ENCODE results near the gene BMPR1B.

DNA sequence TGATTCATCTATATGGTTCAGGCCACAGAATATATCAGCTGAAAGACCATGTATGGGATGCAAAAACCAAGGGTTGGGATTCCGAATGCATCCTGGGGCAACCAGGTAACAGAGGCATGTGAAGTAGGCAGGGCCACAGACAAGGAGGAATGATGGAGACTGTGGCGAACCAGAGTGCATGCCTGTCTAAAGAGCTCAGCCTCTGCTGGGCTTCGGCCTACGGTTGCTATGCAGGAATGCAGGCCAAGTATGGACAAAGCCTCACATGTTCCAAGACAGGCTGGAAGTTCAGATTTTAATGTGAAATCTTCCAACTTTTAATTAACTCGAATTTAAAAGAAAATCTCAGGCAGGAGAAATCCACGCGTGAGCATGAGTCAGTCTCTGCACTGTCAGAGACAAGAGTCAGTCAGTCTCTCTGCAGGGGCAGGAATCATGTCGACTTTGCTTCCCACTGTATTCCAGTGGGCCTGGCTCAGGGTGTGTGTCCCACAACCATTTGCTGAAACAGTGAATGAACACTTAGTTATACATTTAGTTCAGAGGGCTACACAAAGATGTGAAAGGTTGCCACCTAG is 446.6 kb downstream of the BMPR1B start:
- TF ChIP-seq, protein P1, sequence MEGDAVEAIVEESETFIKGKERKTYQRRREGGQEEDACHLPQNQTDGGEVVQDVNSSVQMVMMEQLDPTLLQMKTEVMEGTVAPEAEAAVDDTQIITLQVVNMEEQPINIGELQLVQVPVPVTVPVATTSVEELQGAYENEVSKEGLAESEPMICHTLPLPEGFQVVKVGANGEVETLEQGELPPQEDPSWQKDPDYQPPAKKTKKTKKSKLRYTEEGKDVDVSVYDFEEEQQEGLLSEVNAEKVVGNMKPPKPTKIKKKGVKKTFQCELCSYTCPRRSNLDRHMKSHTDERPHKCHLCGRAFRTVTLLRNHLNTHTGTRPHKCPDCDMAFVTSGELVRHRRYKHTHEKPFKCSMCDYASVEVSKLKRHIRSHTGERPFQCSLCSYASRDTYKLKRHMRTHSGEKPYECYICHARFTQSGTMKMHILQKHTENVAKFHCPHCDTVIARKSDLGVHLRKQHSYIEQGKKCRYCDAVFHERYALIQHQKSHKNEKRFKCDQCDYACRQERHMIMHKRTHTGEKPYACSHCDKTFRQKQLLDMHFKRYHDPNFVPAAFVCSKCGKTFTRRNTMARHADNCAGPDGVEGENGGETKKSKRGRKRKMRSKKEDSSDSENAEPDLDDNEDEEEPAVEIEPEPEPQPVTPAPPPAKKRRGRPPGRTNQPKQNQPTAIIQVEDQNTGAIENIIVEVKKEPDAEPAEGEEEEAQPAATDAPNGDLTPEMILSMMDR (IDR thresholded peaks at IDR 0.05; ENCODE audit: low read depth, low read length, poor library complexity, severe bottlenecking): no peak
- no peak for TF ChIP-seq EZH2phosphoT487 (IDR thresholded peaks at IDR 0.05; ENCODE audit: borderline replicate concordance, low read length)

Data from DOHH2 (cell line).